ENCODE results near the gene RIPOR3.
"Not testable (repeated sequence)": the region's sequence is repeated elsewhere in the genome, so short reads cannot be mapped to it uniquely, and the experiment has no call there.

RIPOR3 gene

GRCh38 chr20:50711113-50711825 lies 19.9 kb upstream of the RIPOR3 start:
- Histone ChIP-seq H3K9me3 (replicated peaks in 1 of 11) (no peaks in the 10 kb centered on the region), H3K9ac (peak overlapping the region in 8 of 11 experiments; percentile 2 to 60 (median 44); a peak in 10 of 22 replicates), H3K4me3 (no peak overlapping the region), H4K20me1 (no peaks in the 10 kb centered on the region), H3K36me3 (no peaks in the 10 kb centered on the region), H3K4me2 (peak overlapping the region; percentile 17 to 67 (median 42); a peak in 19 of 22 replicates), H3K27ac (peak overlapping the region in 9 of 11 experiments; percentile 52 to 81 (median 69); a peak in 18 of 22 replicates), H3K27me3 (no peaks in the 10 kb centered on the region), H3K4me1 (peaks cover 10 to 45% (median 24%) of the 10 kb centered on the region in 10 experiments; a peak in 19 of 20 replicates)
- TF ChIP-seq Cebpa-rat (IDR thresholded peaks at IDR 0.05) = no peak

GRCh38 chr20:50710492-50711063 lies 19.2 kb upstream of the RIPOR3 start:
- H3K36me3 ChIP-seq = no peaks in the 10 kb centered on the region

GRCh38 chr20:50709636-50709973 lies 18.3 kb upstream of the RIPOR3 start:
- Histone ChIP-seq H3K27ac (peak overlapping the region in 9 of 11 experiments; percentile 52 to 81 (median 69); a peak in 13 of 22 replicates), H3K9me3 (replicated peaks in 1 of 11) (no peaks in the 10 kb centered on the region), H3K4me2 (peak overlapping the region in 5 of 11 experiments; percentile 42 to 59 (median 50); a peak in 5 of 22 replicates), H3K4me1 (peaks cover 10 to 54% (median 24%) of the 10 kb centered on the region in 10 experiments; a peak in 19 of 20 replicates), H3K27me3 (no peaks in the 10 kb centered on the region), H4K20me1 (no peaks in the 10 kb centered on the region), H3K36me3 (no peaks in the 10 kb centered on the region), H3K9ac (no peak overlapping the region), H3K4me3 (no peak overlapping the region)
- TF ChIP-seq Cebpa-rat (IDR thresholded peaks at IDR 0.05) = no peak

More at GRCh38 chr20:50710492-50711063, 19.2 kb upstream of the RIPOR3 start:
- Histone ChIP-seq H3K27me3 (no peaks in the 10 kb centered on the region), H3K27ac (peak overlapping the region in 9 of 11 experiments; percentile 52 to 81 (median 69); a peak in 18 of 22 replicates), H3K9me3 (replicated peaks in 1 of 11) (no peaks in the 10 kb centered on the region), H3K4me1 (peaks cover 10 to 45% (median 24%) of the 10 kb centered on the region in 10 experiments; a peak in 19 of 20 replicates), H3K4me3 (no peak overlapping the region), H4K20me1 (no peaks in the 10 kb centered on the region), H3K9ac (peak overlapping the region in 8 of 11 experiments; percentile 2 to 60 (median 50); a peak in 11 of 22 replicates), H3K4me2 (peak overlapping the region; percentile 17 to 67 (median 42); a peak in 20 of 22 replicates)
- peak in 9 of 11 experiments; percentile 52 to 88 (median 85); a peak in 17 of 22 replicates for TF ChIP-seq Cebpa-rat (IDR thresholded peaks at IDR 0.05)

- Histone ChIP-seq H3K27ac (peak overlapping the region in 7 of 11 experiments; percentile 66 to 81 (median 72); a peak in 6 of 22 replicates), H3K36me3 (no peaks in the 10 kb centered on the region), H3K9ac (no peak overlapping the region), H4K20me1 (no peaks in the 10 kb centered on the region), H3K4me1 (peaks cover 10 to 55% (median 24%) of the 10 kb centered on the region in 10 experiments; a peak in 19 of 20 replicates), H3K9me3 (replicated peaks in 1 of 11) (no peaks in the 10 kb centered on the region), H3K4me3 (no peak overlapping the region), H3K4me2 (peak overlapping the region in 1 of 11 experiments; percentile 42; a peak in 1 of 22 replicates), H3K27me3 (no peaks in the 10 kb centered on the region)
- TF ChIP-seq Cebpa-rat (IDR thresholded peaks at IDR 0.05) = no peak
These were observed 17.7 kb upstream of the RIPOR3 start for GRCh38 chr20:50708845-50709635.

- Histone ChIP-seq H3K4me1 (peaks cover 0 to 16% (median 6%) of the 10 kb centered on the region in 10 experiments; a peak in 11 of 20 replicates), H3K27ac (no peak overlapping the region), H3K27me3 (no peaks in the 10 kb centered on the region), H3K9me3 (replicated peaks in 1 of 11) (no peaks in the 10 kb centered on the region), H3K36me3 (no peaks in the 10 kb centered on the region), H3K9ac (no peak overlapping the region), H3K4me2 (no peak overlapping the region), H4K20me1 (no peaks in the 10 kb centered on the region), H3K4me3 (no peak overlapping the region)
- no peak for TF ChIP-seq Cebpa-rat (IDR thresholded peaks at IDR 0.05)
These were observed 13.6 kb upstream of the RIPOR3 start for GRCh38 chr20:50704971-50705370.

GRCh38 chr20:50704514-50704913 lies 13.2 kb upstream of the RIPOR3 start:
- no peak for TF ChIP-seq Cebpa-rat (IDR thresholded peaks at IDR 0.05)
- H3K27ac ChIP-seq = no peak overlapping the region
- H3K4me1 ChIP-seq = peaks cover 0 to 14% (median 3%) of the 10 kb centered on the region in 10 experiments; a peak in 9 of 20 replicates
- no peak overlapping the region for H3K4me2 ChIP-seq
- no peaks in the 10 kb centered on the region for H3K27me3 ChIP-seq
- no peak overlapping the region for H3K9ac ChIP-seq
- H4K20me1 ChIP-seq = no peaks in the 10 kb centered on the region
- H3K36me3 ChIP-seq = no peaks in the 10 kb centered on the region
- no peaks in the 10 kb centered on the region for H3K9me3 ChIP-seq (replicated peaks in 1 of 11)
- no peak overlapping the region for H3K4me3 ChIP-seq

- not testable (repeated sequence) for H3K27ac ChIP-seq
These were observed 12.5 kb upstream of the RIPOR3 start for GRCh38 chr20:50703651-50704438.

More at GRCh38 chr20:50703651-50704438, 12.5 kb upstream of the RIPOR3 start:
- H3K36me3 ChIP-seq; H3K9me3 ChIP-seq (replicated peaks in 1 of 11); H4K20me1 ChIP-seq; H3K4me2 ChIP-seq; H3K27me3 ChIP-seq; H3K9ac ChIP-seq; H3K4me3 ChIP-seq: not testable (repeated sequence)
- peaks cover 0 to 14% (median 2%) of the 10 kb centered on the region in 10 experiments; a peak in 8 of 20 replicates for H3K4me1 ChIP-seq
